ENCODE results near the gene ARID1B. TPM values are rescaled to one million over a fixed set of nuclear protein-coding genes. Genes with fewer than 3 reads are reported as not detected.

The ARID1B gene
- total and polyA plus RNA-seq, 2 of the 13 experiments (the other 11 are each of a cell fraction or from before 2014, with no cell fraction given) = 20.1 to 32.6 TPM

GRCh38 chr6:156992020-156992804 lies 215.0 kb downstream of the ARID1B start:
- H3K27me3 ChIP-seq (ENCODE audit: control insufficient read depth in 1 of 2, insufficient read depth in 2 of 2, low read length in 2 of 2) = no peaks in the 10 kb centered on the region
- BruUV-seq (replicated peaks) = no TSS peak
- peak; percentile 83 for DNase-seq (ENCODE audit: low spot score)
- no peaks in the 10 kb centered on the region for H3K36me3 ChIP-seq (replicated peaks in 1 of 2; ENCODE audit: control insufficient read depth in 1 of 2, insufficient read depth in 2 of 2, low read length in 2 of 2)
- peak overlapping the region; percentile 44 for H3K27ac ChIP-seq (ENCODE audit: extremely low read length, insufficient read depth, low read length)
- no peak overlapping the region for H2AFZ ChIP-seq (ENCODE audit: low read length)
- peak overlapping the region; percentile 42; the same call in 1 of the 2 replicates for H3K9ac ChIP-seq (ENCODE audit: insufficient read depth, low read depth, low read length)
- peak; percentile 63 for FAIRE-seq
- CTCF ChIA-PET (ENCODE audit: low intra/inter-chr PET ratio, low total read pairs) = interaction anchor here (1.0 kb wide), 1 partner anchor 8 kb away, joined by 3 read pairs; no protein-coding TSS in a partner anchor
- WGBS (ENCODE audit: low lambda C conversion rate) = 30% methylated on average over 13 of the region's 13 CpGs
- peaks cover 13% of the 10 kb centered on the region for H4K20me1 ChIP-seq (ENCODE audit: insufficient read depth, low read length)
- POLR2A ChIA-PET = interaction anchor here (0.7 to 1.1 kb wide), 3 partner anchors 28 to 59 kb away, joined by 3 to 6 read pairs (median 4); no protein-coding TSS in a partner anchor
- H3K4me3 ChIP-seq (replicated peaks in 1 of 3; ENCODE audit: insufficient read depth in 1 of 3, low read depth in 2 of 3, low read length in 3 of 3) = peak overlapping the region; percentile 1 to 49 (median 44); a peak in 3 of 6 replicates
- H3K9me3 ChIP-seq (ENCODE audit: low read length) = no peaks in the 10 kb centered on the region
- in situ Hi-C loops (cut with HindIII; ENCODE audit: extremely low pct_ligation_motif_present, low pct_unique_long_range_greater_than_20kb) = no loop called here
- peaks cover 48% of the 10 kb centered on the region for H3K4me1 ChIP-seq (ENCODE audit: insufficient read depth, low read length)
- H3K79me2 ChIP-seq (ENCODE audit: insufficient read depth, low read length) = peaks cover 42% of the 10 kb centered on the region
- peak; percentile 95 for ATAC-seq
- intact Hi-C loops (cut with micrococcal nuclease; ENCODE audit: unreplicated experiment) = loop anchor here (5.0 kb wide), 1 partner anchor 210 kb away; no protein-coding TSS in a partner anchor
- peak overlapping the region; percentile 69 for H3K4me2 ChIP-seq (ENCODE audit: low read depth, low read length)
- TF ChIP-seq SMARCC2 (IDR thresholded peaks at IDR 0.05) (no peak), ZGPAT (CRISPR knock-in tag; IDR thresholded peaks at IDR 0.05) (peak; percentile 44; the same call in 1 of the 2 replicates), ZFY (CRISPR knock-in tag; IDR thresholded peaks at IDR 0.05) (no peak), FOXP1 (IDR thresholded peaks at IDR 0.05) (no peak), FOXP1 (CRISPR knock-in tag; IDR thresholded peaks at IDR 0.05) (0 out of 2 replicates have a peak, but pooled peaks have one; percentile 13), ZSCAN12 (CRISPR knock-in tag; IDR thresholded peaks at IDR 0.05) (no peak), NPAS2 (CRISPR knock-in tag; IDR thresholded peaks at IDR 0.05; ENCODE audit: borderline replicate concordance) (no peak), ZNF563 (CRISPR knock-in tag; IDR thresholded peaks at IDR 0.05) (no peak), GATAD2A (CRISPR knock-in tag; IDR thresholded peaks at IDR 0.05) (peak; percentile 66; the same call in 1 of the 2 replicates), AGO2 (optimal IDR thresholded peaks at IDR 0.05; ENCODE audit: low read depth, low read length) (peak; percentile 22), ZBTB38 (CRISPR knock-in tag; IDR thresholded peaks at IDR 0.05) (0 out of 2 replicates have a peak, but pooled peaks have one; percentile 34), ZNF652 (CRISPR knock-in tag; IDR thresholded peaks at IDR 0.05; ENCODE audit: borderline replicate concordance, low read depth) (peak; percentile 67), TERF1 (CRISPR knock-in tag; IDR thresholded peaks at IDR 0.05) (no peak), CAMTA2 (CRISPR knock-in tag; IDR thresholded peaks at IDR 0.05; ENCODE audit: borderline replicate concordance) (no peak), ZNF142 (CRISPR knock-in tag; IDR thresholded peaks at IDR 0.05) (no peak), PLRG1 (conservative IDR thresholded peaks at IDR 0.05) (no peak), KDM5A (IDR thresholded peaks at IDR 0.05; ENCODE audit: borderline replicate concordance, low read length) (no peak)
